Thoracic aorta (tissue), 2 donors: ENCODE data around the gene PACS1. TPM values are rescaled to one million over a fixed set of nuclear protein-coding genes. Genes with fewer than 3 reads are reported as not detected.

Source experiments
- ATAC-seq: fragments of 150-250 bp; one replicate; pipeline ENCODE4 v1.8.0; 2017; ENCODE audit warnings: low read depth; ENCODE audit not compliant: insufficient number of reproducible peaks, low FRiP score
- DNase-seq: peaks from one replicate; pipeline ENCODE4 v3.0.0-alpha.2; 2020; ENCODE audit warnings: low spot score
- H3K27ac ChIP-seq, 2 donors: fragments of 200-600 bp; sonication (generic); 1 replicate in 1 of 2; 2 replicates in 1 of 2; pipeline ENCODE4 v1.5.1; 2016; ENCODE audit warnings: mild to moderate bottlenecking in 2 of 2, moderate library complexity in 2 of 2
- H3K27me3 ChIP-seq: fragments of 200-600 bp; sonication (generic); replicated peaks from 2 replicates; pipeline ENCODE4 v1.6.0; 2016; ENCODE audit warnings: mild to moderate bottlenecking; ENCODE audit not compliant: insufficient read depth
- H3K36me3 ChIP-seq: fragments of 200-600 bp; sonication (generic); one replicate; pipeline ENCODE4 v1.5.1; 2016
- H3K4me1 ChIP-seq, 2 donors: fragments of 200-600 bp; sonication (generic); 1 replicate in 1 of 2; 2 replicates in 1 of 2; pipeline versions ENCODE4 v1.5.1 to v1.6.0; 2016; ENCODE audit warnings: low read depth in 2 of 2, mild to moderate bottlenecking in 1 of 2; ENCODE audit not compliant: control insufficient read depth in 1 of 2
- H3K4me3 ChIP-seq: fragments of 200-600 bp; sonication (generic); 2 replicates; pipeline ENCODE4 v1.5.1; 2016; ENCODE audit warnings: mild to moderate bottlenecking
- H3K9me3 ChIP-seq: fragments of 200-600 bp; sonication (generic); 2 replicates; pipeline ENCODE4 v1.5.1; 2016
- CTCF ChIP-seq: fragments of 200-600 bp; sonication (generic); IDR thresholded peaks from one replicate; pipeline ENCODE4 v1.5.1; 2019; ENCODE audit warnings: antibody characterized with exemption
- total RNA-seq, 2 donors: library from RNA; depleted of rRNA; stranded (reverse); fragments of >200 nt; gene quantifications; one replicate each; pipeline versions ENCODE4 v1.1.0 to v1.2.3, GENCODE V29; 2016

Gene PACS1
- total RNA-seq, 2 donors from 2014 or later = 82.9 to 112 TPM

GRCh38 chr11:66032957-66033735 lies 36.9 kb upstream of the PACS1 start:
- no peaks in the 10 kb centered on the region for H3K9me3 ChIP-seq
- no peak overlapping the region for H3K27ac ChIP-seq
- H3K4me1 ChIP-seq = no peaks in the 10 kb centered on the region
- no peak overlapping the region for H3K4me3 ChIP-seq
- TF ChIP-seq CTCF = no peak
- H3K27me3 ChIP-seq = no peaks in the 10 kb centered on the region
- ATAC-seq (no peak), DNase-seq (no peak)
- H3K36me3 ChIP-seq = no peaks in the 10 kb centered on the region

GRCh38 chr11:66035653-66036333 lies 34.3 kb upstream of the PACS1 start:
- Histone ChIP-seq H3K27me3 (no peaks in the 10 kb centered on the region), H3K36me3 (no peaks in the 10 kb centered on the region), H3K9me3 (no peaks in the 10 kb centered on the region), H3K27ac (no peak overlapping the region), H3K4me1 (no peaks in the 10 kb centered on the region), H3K4me3 (no peak overlapping the region)
- ATAC-seq = no peak
- no peak for TF ChIP-seq CTCF
- no peak for DNase-seq

- no peak for DNase-seq
- H3K36me3 ChIP-seq = no peaks in the 10 kb centered on the region
- H3K9me3 ChIP-seq = no peaks in the 10 kb centered on the region
- no peak for TF ChIP-seq CTCF
- H3K4me3 ChIP-seq = no peak overlapping the region
- H3K4me1 ChIP-seq = no peaks in the 10 kb centered on the region
- no peak overlapping the region for H3K27ac ChIP-seq
- no peaks in the 10 kb centered on the region for H3K27me3 ChIP-seq
- no peak for ATAC-seq
Observed at GRCh38 chr11:66036334-66036710, 33.8 kb upstream of the PACS1 start.

DNA sequence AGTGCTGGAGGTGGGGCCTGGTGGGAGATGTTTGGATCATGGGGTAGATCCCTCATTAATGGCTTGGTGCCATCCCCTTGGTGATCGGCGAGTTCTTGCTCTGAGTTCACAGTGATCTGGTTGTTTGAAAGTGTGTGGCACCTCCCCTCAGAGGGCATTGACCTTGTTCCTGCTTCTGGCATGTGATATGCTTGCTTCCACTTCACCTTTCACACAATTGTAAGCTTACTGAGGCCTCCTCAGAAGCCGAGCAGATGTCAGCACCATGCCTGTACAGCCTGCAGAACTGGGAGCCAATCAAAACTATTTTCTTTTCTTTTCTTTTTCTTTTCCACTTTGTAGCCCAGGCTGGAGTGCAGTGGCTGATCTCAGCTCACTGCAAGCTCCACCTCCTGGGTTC lies 32.7 kb upstream of the PACS1 start:
- Histone ChIP-seq H3K27me3 (no peaks in the 10 kb centered on the region), H3K4me3 (no peak overlapping the region), H3K27ac (no peak overlapping the region), H3K9me3 (no peaks in the 10 kb centered on the region), H3K36me3 (no peaks in the 10 kb centered on the region), H3K4me1 (no peaks in the 10 kb centered on the region)
- DNase-seq (no peak), ATAC-seq (no peak)
- TF ChIP-seq CTCF = no peak

DNA sequence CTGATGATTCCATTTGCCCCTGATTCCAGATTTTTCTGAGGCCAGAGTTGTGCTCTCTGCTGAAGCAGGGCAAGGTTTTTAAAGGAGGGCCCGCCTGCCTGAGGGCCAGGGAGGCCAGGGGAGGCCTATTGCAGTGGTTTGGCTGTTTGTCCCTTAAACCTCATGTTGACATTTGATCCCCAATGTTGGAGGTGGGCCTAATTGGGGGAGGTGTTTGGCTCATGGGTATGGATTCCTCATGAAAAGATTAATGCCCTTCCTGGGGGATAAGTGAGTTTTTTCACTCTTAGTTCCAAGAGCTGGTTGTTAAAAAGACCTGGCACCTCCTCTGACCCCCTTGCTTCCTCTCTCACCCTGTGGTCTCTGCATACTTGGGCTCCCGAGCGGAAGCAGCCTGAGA lies 30.3 kb upstream of the PACS1 start:
- Histone ChIP-seq H3K27me3 (no peaks in the 10 kb centered on the region), H3K36me3 (no peaks in the 10 kb centered on the region), H3K9me3 (no peaks in the 10 kb centered on the region), H3K27ac (no peak overlapping the region), H3K4me1 (no peaks in the 10 kb centered on the region), H3K4me3 (no peak overlapping the region)
- no peak for TF ChIP-seq CTCF
- ATAC-seq (no peak), DNase-seq (no peak)
